Omental fat pad (tissue), 4 donors: Measurements from ENCODE around the gene LDAF1. TPM values are rescaled to one million over a fixed set of nuclear protein-coding genes. Genes with fewer than 3 reads are reported as not detected.
"Not testable (repeated sequence)": the region's sequence is repeated elsewhere in the genome, so short reads cannot be mapped to it uniquely, and the experiment has no call there.

Experiments used
- ATAC-seq: fragments of 150-250 bp; one replicate; pipeline ENCODE4 v1.9.1; 2016; ENCODE audit warnings: mild to moderate bottlenecking, moderate library complexity; ENCODE audit not compliant: low FRiP score
- DNase-seq: peaks from one replicate; pipeline ENCODE4 v3.0.0-alpha.2; 2019; ENCODE audit warnings: low spot score
- CTCF ChIP-seq, 3 donors: fragments of 450-650 bp; IDR thresholded peaks; one replicate each; pipeline ENCODE4 v1.5.1; 2016 to 2017; ENCODE audit warnings: antibody characterized with exemption in 3 of 3, mild to moderate bottlenecking in 3 of 3, moderate library complexity in 2 of 3
- total RNA-seq, 4 donors: library from RNA; depleted of rRNA; stranded (reverse); fragments of >200 nt; gene quantifications; one replicate each; pipeline ENCODE4 v1.1.0, GENCODE V29; 2016

The LDAF1 gene
- total RNA-seq, 4 donors from 2014 or later, result 22.6 to 60.4 (median 40.9) TPM

GRCh38 chr16:21128991-21129390, 29.5 kb upstream of the LDAF1 start:
- ATAC-seq, result no peak
- TF ChIP-seq CTCF (IDR thresholded peaks at IDR 0.05), result no peak

DNA sequence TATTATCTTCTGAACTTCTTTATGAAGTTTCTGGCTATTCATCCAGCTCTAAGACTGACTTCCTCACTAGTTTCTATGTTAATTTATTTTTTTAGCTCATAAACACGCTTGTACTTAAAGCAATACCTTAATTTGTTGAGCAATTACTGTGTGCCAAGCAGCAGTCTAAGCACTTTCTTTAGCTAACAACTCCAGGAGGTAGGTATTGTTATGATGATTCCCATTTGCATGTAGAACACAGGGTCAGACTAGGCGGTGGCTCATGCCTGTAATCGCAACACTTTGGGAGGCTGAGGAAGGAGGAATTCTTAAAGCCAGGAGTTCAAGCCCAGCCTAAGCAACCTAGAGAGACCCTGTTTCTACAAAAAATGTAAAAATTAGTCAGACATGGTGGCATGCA, 27.7 kb upstream of the LDAF1 start:
- ATAC-seq (no peak), DNase-seq (no peak)
- TF ChIP-seq CTCF (IDR thresholded peaks at IDR 0.05), result no peak

More at GRCh38 chr16:21128991-21129390, 29.5 kb upstream of the LDAF1 start:
- DNase-seq, result no peak

DNA sequence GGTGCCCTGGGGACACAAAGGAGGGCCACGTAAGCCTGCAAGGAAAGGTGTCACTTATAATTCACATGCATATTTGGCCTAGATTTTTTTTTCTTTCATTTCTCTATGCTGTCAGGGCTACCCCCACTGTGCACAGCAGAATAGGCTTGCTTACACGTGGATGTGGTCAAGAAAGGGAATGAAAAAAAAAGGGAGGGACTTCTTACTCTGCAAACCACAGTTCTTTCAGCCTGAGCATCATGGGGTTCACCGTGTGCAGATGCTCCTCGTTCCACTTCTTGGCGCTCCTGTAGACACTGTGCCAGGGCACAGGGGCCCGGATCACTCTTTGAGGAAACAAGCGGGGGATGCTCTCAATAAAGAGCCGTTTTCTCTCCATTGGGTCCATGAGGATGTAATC, 24.4 kb upstream of the LDAF1 start:
- ATAC-seq (no peak), DNase-seq (no peak)
- TF ChIP-seq CTCF (IDR thresholded peaks at IDR 0.05), result no peak

GRCh38 chr16:21145738-21146137, 12.7 kb upstream of the LDAF1 start:
- ATAC-seq (no peak), DNase-seq (no peak)
- TF ChIP-seq CTCF (IDR thresholded peaks at IDR 0.05), result no peak

GRCh38 chr16:21150375-21151001, 8.0 kb upstream of the LDAF1 start, which contains the start of gene DNAH3:
Gene DNAH3, minus strand, starts transcription at chr16:21150846. Its CDS starts 527 bp downstream, at chr16:21150319.
- no peak for ATAC-seq
- no peak for DNase-seq
- TF ChIP-seq CTCF (IDR thresholded peaks at IDR 0.05), result no peak

DNA sequence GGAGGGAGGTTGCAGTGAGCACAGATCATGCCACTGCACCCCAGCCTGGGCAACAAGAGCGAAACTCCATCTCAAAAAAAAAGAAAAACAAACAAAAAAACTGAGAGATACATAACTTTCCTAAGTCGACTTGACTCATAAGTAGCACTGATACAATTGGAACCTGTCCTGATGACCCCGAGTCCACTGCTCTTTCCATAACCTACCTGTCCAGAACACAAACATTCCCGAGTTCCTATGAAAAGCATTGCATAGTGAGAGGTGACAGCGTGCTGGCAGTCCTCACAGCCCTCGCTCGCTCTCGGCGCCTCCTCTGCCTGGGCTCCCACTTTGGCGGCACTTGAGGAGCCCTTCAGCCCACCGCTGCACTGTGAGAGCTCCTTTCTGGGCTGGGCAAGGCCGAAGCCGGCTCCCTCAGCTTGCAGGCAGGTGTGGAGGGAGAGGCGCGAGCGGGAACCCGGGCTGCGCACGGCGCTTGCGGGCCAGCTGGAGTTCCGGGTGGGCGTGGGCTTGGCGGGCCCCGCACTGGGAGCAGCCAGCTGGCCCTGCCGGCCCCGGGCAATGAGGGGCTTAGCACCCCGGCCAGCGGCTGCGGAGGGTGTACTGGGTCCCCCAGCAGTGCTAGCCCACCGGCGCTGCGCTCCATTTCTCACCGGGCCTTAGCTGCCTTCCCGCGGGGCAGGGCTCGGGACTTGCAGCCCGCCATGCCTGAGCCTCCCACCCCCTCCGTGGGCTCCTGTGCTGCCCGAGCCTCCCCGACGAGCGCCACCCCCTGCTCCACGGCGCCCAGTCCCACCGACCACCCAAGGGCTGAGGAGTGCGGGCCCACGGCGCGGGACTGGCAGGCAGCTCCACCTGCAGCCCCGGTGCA, 6.1 kb upstream of the LDAF1 start:
- not testable (repeated sequence) for ATAC-seq, DNase-seq

DNA sequence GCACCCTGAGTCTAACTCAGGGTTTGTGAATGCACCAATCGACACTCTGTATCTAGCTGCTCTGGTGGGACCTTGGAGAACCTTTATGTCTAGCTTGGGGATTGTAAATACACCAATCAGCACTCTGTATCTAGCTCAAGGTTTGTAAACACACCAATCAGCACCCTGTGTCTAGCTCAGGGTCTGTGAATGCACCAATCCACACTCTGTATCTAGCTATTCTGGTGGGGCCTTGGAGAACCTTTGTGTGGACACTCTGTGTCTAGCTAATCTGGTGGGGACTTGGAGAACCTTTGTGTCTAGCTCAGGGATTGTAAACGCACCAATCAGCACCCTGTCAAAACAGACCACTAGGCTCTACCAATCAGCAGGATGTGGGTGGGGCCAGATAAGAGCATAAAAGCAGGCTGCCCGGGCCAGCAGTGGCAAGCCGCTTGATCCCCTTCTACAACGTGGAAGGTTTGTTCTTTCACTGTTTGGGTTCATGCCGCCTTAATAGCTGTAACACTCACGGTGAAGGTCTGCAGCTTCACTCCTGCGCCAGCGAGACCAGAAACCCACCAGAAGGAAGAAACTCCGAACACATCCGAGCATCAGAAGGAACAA, 5.2 kb upstream of the LDAF1 start:
- ATAC-seq, DNase-seq: not testable (repeated sequence)

DNA sequence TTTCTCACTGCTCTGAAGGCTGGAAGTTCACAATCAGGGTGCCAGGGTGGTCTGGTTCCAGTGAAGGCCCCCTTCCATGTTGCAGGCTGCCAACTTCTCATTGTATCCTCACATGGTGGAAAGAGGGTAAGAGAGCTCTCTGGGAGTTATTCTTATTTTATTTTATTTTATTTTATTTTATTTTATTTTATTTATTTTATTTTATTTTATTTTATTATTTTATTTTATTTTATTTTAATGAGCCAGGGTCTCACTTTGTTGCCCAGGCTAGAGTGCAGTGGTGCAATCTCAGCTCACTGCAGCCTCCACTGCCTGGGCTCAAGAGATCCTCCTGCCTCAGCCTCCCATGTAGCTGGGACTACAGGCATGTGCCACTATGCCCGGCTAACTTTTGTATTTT, 2.5 kb upstream of the LDAF1 start:
- DNase-seq, result not testable (repeated sequence)

More for the DNA sequence above, 2.5 kb upstream of the LDAF1 start:
- ATAC-seq, result not testable (repeated sequence)
